H54 (cell line): ENCODE results near the gene FBXL17.
A peak's percentile ranks its signal among the peaks of the same experiment; 100 is the strongest.

Source experiments
- DNase-seq: peaks from one replicate; pipeline ENCODE4 v3.0.0; 2011; ENCODE audit warnings: low spot score, mixed read lengths; ENCODE audit not compliant: insufficient read length
- FAIRE-seq: peaks from 3 replicates; lab custom pipeline; 2011; peaks lifted over from hg19 to GRCh38; lab: Jason Lieb, UNC
- POLR2A ChIP-seq: IDR thresholded peaks from 2 replicates; pipeline ENCODE4 v1.6.1; 2011; ENCODE audit warnings: low read depth, mild to moderate bottlenecking, low read length

FBXL17 gene

DNA sequence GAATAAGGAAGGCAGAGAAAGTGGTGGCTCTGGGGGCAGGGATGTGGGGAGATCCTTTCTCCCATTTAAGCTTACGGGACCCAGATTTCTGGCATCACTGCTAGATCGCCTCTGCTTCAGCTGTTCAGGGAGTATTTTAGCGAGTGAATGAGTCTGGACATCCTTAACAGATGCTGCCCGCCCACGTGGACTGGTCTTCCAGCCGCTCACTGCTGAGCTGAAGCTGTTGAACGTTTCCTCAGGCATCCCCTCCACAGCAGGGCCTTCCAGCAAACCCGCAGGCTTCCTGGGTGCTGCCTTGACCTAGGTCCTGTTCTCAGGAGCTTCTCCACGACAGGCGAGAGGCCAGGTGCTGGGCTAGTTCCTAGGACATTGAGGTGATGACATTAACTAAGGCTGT, 566.8 kb downstream of the FBXL17 start:
- DNase-seq (no peak), FAIRE-seq (no peak)
- no peak for TF ChIP-seq POLR2A

DNA sequence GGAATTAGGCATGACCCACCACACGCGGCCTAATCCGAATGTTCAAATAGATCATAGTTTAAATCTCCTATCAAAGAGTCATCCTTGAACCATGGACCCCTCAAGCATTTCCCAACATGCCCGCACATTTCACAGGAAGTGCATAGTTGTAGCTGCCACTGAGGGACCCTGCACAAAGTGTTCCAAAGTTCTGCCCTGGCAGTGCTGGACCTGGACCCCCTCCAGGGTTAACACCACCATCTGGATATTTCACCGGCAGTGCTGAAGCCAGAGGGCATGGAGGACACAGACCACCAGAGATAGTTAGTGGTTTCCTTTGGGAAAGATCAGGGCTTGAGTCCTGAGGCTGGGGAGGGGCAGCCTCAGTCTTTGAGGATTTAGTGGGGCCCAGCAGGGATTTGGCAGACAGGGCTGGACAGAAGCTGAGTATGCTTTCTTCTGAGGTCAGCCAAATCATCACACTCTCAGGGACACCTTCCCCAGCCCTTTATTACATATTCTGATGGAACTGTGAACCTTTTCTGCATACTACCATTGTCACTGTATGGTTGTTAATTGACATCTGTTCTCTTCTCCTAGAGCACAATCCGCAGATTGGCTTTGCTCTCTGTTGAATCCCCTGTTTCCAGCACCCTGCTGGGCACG, 567.6 kb downstream of the FBXL17 start:
- DNase-seq (no peak), FAIRE-seq (no peak)
- no peak for TF ChIP-seq POLR2A

DNA sequence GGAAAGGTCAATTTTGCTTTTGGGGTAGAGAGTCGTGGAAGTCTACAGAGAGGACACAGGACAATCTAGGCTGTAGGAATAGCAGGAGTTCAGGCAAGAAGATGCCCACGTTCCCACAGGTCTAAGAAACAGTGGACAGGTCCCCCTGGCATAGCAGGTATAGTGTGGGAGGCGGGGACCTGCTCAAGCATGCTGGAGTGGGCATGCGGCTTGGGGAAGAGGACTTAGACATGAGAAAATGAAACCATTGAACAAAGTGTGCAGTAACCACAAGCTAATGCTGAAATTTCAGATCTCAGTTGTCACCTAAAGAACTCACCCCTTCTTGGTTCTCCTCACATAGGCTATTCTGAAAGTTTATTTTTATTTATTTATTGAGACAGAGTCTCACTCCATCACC, 568.3 kb downstream of the FBXL17 start:
- FAIRE-seq (no peak), DNase-seq (no peak)
- no peak for TF ChIP-seq POLR2A

DNA sequence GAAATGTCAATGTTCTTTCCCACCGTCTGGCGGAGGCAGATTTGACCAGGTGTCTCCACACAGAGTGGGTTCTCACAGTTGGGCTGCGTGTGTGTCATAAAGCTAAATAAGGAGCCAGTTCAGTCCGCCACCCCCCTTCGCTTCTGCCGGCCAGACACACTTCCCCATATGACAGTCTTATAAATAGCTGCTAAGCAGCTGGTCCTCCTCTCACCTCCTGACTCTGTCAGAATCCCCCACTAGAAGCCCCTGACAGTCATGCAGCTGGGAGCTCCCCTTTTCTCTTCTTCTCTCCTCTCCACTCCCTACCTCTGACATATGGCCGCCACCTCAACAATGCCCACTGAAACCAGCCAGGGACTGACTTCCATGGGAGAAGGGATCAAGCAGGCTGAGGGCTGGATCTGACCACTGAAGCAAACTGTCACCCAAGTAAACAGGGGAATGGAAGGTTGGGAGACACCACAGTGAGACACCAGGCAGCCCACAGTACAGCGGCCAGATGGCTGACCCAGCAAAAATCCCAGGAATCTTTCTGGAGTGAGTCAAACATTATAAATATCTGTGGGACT, 569.2 kb downstream of the FBXL17 start:
- FAIRE-seq (no peak), DNase-seq (peak; percentile 45)
- no peak for TF ChIP-seq POLR2A

DNA sequence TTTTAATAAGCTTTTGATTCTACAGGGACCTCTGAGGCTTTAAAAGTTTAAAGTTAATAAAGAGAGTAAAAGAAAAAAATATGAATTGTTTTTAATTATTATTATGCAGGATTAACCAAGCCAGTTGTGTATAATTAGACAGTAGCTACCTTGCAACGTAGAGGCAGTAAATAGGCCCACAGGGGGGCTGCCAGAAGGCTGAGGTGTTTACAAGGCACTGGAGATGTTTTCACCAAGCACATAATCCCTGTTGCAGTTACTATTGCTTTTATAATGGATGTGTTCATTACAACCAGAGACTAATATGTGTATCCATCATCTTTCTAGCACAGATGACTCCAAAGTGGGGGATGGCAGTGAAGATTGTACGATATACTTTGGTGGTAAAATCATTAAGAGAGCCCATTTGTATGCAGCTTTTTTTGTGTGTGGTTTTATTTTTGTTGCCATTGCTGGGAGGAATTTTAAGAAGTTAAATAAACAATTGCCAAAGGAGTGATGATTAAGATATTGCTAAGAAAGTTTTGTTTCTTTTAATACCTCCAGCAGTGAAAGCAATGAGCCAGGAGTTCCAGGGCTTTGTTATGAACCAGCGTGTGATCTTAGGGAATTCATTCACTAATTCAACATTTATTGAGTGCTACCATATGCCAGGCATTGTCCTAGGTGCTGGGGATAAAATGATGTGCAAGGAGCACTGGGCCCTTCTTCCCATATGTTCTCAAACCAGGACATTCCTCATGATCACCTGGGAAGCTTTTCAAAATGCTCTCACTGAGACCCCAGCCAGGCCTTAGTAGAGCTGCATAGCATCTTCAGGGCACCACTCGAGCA, 572.5 kb downstream of the FBXL17 start:
- FAIRE-seq = no peak
- no peak for DNase-seq
- no peak for TF ChIP-seq POLR2A
